ENCODE measurements around the gene HIPK3.
"Not testable (repeated sequence)": the region's sequence is repeated elsewhere in the genome, so short reads cannot be mapped to it uniquely, and the experiment has no call there.

The HIPK3 gene

DNA sequence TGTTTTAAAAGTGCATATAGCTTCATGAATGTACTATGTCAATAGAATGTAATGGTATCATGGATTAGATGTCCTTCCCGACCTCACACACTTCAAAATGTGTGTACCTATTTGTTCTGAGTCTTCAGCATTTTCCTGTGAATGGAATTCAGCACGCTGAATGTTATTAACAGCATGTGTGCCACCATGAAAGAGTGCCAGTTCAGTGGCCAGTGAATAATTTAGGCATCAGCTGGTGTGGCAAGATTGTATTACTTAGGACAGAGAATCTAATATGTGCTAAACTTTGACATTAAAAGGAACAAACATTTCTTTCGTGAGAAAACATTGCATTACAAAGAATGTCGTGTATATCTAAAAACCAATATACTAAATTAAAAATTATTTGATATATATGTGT, 46.4 kb downstream of the HIPK3 start:
- Histone ChIP-seq H2BK12ac (ENCODE audit: low read length) (no peak overlapping the region), H2BK5ac (ENCODE audit: low read depth, low read length, poor library complexity) (no peak overlapping the region), H3K4ac (ENCODE audit: low read depth, low read length) (no peak overlapping the region), H3K9ac (ENCODE audit: low read length) (no peak overlapping the region), H3K36me3 (ENCODE audit: control insufficient read depth in 1 of 2, insufficient read depth in 2 of 2, low read length in 2 of 2) (no peaks in the 10 kb centered on the region), H2AK5ac (ENCODE audit: low read length) (no peak overlapping the region), H3K14ac (ENCODE audit: low read length) (no peak overlapping the region), H3K4me2 (ENCODE audit: low read length) (no peak overlapping the region), H3K9me3 (ENCODE audit: insufficient read depth, low read depth, low read length) (no peaks in the 10 kb centered on the region), H3K4me1 (ENCODE audit: control insufficient read depth in 1 of 2, insufficient read depth in 2 of 2, low read length in 2 of 2) (no peaks in the 10 kb centered on the region), H4K91ac (ENCODE audit: low read depth, low read length) (no peak overlapping the region), H2AFZ (ENCODE audit: insufficient read depth, low read length, poor library complexity) (no peak overlapping the region), H3K18ac (ENCODE audit: low read length) (no peak overlapping the region), H3K27ac (ENCODE audit: low read depth, low read length) (no peak overlapping the region), H3K23ac (ENCODE audit: low read length) (no peak overlapping the region), H3K79me2 (ENCODE audit: control insufficient read depth, insufficient read depth, low read length, poor library complexity) (peaks cover 4% of the 10 kb centered on the region), H3K79me1 (ENCODE audit: low read length) (no peaks in the 10 kb centered on the region), H4K12ac (ENCODE audit: low read depth, low read length) (no peak overlapping the region), H3K27me3 (ENCODE audit: insufficient read depth, low read length) (no peaks in the 10 kb centered on the region), H4K8ac (ENCODE audit: low read depth, low read length) (no peak overlapping the region), H3K4me3 (ENCODE audit: low read depth, low read length) (no peak overlapping the region), H2BK120ac (ENCODE audit: insufficient read depth, low read length, poor library complexity) (no peak overlapping the region)
- no CpG with 5 or more reads among the region's 4 CpGs for WGBS (ENCODE audit: extremely low coverage, insufficient coverage, insufficient read length)
- no peak for DNase-seq

DNA sequence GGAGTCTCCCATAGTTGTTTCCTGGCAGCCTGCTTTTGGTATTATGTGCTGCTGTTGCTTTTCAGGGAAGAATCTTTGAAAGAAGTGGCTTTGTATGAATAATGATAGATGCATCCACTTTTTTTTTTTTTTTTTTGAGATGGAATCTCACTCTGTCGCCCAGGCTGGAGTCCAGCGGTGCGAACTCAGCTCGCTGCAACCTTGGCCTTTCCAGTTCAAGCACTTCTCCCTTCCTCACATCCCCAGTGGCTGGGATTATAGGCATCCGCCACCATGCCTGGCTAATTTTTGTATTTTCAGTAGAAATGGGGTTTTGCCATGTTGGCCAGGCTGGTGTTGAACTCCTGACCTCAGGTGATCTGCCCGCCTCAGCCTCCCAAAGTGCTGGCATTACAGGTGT, 49.6 kb downstream of the HIPK3 start:
- H2BK12ac ChIP-seq (ENCODE audit: low read length); H3K14ac ChIP-seq (ENCODE audit: low read length); H3K4ac ChIP-seq (ENCODE audit: low read depth, low read length); H2BK120ac ChIP-seq (ENCODE audit: insufficient read depth, low read length, poor library complexity); H2AFZ ChIP-seq (ENCODE audit: insufficient read depth, low read length, poor library complexity); H3K79me1 ChIP-seq (ENCODE audit: low read length); H3K9ac ChIP-seq (ENCODE audit: low read length); H3K9me3 ChIP-seq (ENCODE audit: insufficient read depth, low read depth, low read length); H3K4me2 ChIP-seq (ENCODE audit: low read length); H4K91ac ChIP-seq (ENCODE audit: low read depth, low read length); H3K4me3 ChIP-seq (ENCODE audit: low read depth, low read length); H4K8ac ChIP-seq (ENCODE audit: low read depth, low read length); H2BK5ac ChIP-seq (ENCODE audit: low read depth, low read length, poor library complexity); H3K27ac ChIP-seq (ENCODE audit: low read depth, low read length); H3K4me1 ChIP-seq (ENCODE audit: control insufficient read depth in 1 of 2, insufficient read depth in 2 of 2, low read length in 2 of 2); H3K23ac ChIP-seq (ENCODE audit: low read length); H3K36me3 ChIP-seq (ENCODE audit: control insufficient read depth in 1 of 2, insufficient read depth in 2 of 2, low read length in 2 of 2); H3K18ac ChIP-seq (ENCODE audit: low read length); H4K12ac ChIP-seq (ENCODE audit: low read depth, low read length); H3K27me3 ChIP-seq (ENCODE audit: insufficient read depth, low read length); H2AK5ac ChIP-seq (ENCODE audit: low read length); H3K79me2 ChIP-seq (ENCODE audit: control insufficient read depth, insufficient read depth, low read length, poor library complexity): not testable (repeated sequence)
- no CpG with 5 or more reads among the region's 6 CpGs for WGBS (ENCODE audit: extremely low coverage, insufficient coverage, insufficient read length)
- DNase-seq = peak; percentile 20 to 44

DNA sequence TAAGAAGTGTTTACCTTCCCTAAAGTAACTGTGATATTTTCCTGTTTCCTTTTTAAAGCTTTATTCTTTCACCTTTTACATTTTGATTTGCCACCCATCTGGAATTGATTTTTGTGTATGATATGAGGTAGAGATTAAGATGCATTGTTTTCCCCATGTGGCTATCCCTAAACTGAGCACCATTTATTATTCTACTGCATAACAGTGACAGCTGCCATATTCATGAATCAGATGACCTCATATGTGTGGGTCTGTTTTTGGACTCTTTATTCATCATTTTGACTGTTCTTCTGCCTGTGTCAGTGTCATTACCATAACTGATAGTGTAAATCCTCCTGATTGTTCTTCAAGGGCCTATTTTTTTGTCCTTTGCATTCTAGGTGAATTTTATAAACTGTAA, 50.8 kb downstream of the HIPK3 start:
- Histone ChIP-seq H2BK5ac (ENCODE audit: low read depth, low read length, poor library complexity) (no peak overlapping the region), H3K36me3 (ENCODE audit: control insufficient read depth in 1 of 2, insufficient read depth in 2 of 2, low read length in 2 of 2) (peaks cover 0 to 2% of the 10 kb centered on the region in 2 experiments)

DNA sequence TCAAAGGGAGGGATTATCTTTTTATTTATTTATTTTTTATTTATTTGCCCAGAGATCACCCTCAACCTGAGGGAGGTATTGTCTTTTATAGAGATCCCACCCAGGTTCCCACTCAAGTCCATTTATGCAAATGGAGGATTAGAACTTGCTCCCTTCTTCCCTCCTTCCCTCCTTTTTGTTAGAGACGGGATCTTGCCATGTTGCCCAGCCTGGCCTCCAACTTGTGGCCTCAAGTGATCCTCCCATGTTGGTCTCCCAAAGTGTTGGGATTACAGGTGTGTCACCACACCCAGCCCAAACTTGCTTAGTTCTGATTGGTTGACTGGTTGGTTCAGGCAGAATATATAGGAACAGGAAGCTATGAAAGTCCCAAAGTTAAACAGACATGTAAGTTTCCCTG, 51.9 kb downstream of the HIPK3 start:
- Histone ChIP-seq H2AK5ac (ENCODE audit: low read length) (no peak overlapping the region), H3K79me1 (ENCODE audit: low read length) (peaks cover 2% of the 10 kb centered on the region)
- DNase-seq = no peak

More for the DNA sequence above, 50.8 kb downstream of the HIPK3 start:
- no peak overlapping the region for H3K14ac ChIP-seq (ENCODE audit: low read length)
- no peaks in the 10 kb centered on the region for H3K27me3 ChIP-seq (ENCODE audit: insufficient read depth, low read length)
- no peak overlapping the region for H4K12ac ChIP-seq (ENCODE audit: low read depth, low read length)
- H3K27ac ChIP-seq (ENCODE audit: low read depth, low read length) = no peak overlapping the region
- no peak for DNase-seq
- peaks cover 3 to 7% of the 10 kb centered on the region in 2 experiments for H3K4me1 ChIP-seq (ENCODE audit: control insufficient read depth in 1 of 2, insufficient read depth in 2 of 2, low read length in 2 of 2)
- no peak overlapping the region for H3K4me2 ChIP-seq (ENCODE audit: low read length)
- peaks cover 2% of the 10 kb centered on the region for H3K79me1 ChIP-seq (ENCODE audit: low read length)
- H3K18ac ChIP-seq (ENCODE audit: low read length) = no peak overlapping the region
- H3K9me3 ChIP-seq (ENCODE audit: insufficient read depth, low read depth, low read length) = no peaks in the 10 kb centered on the region
- no peak overlapping the region for H4K91ac ChIP-seq (ENCODE audit: low read depth, low read length)
- no peak overlapping the region for H3K23ac ChIP-seq (ENCODE audit: low read length)
- H3K9ac ChIP-seq (ENCODE audit: low read length) = no peak overlapping the region
- H2AFZ ChIP-seq (ENCODE audit: insufficient read depth, low read length, poor library complexity) = no peak overlapping the region
- peaks cover 4% of the 10 kb centered on the region for H3K79me2 ChIP-seq (ENCODE audit: control insufficient read depth, insufficient read depth, low read length, poor library complexity)
- H3K4ac ChIP-seq (ENCODE audit: low read depth, low read length) = no peak overlapping the region
- H2AK5ac ChIP-seq (ENCODE audit: low read length) = no peak overlapping the region
- no peak overlapping the region for H2BK12ac ChIP-seq (ENCODE audit: low read length)
- no peak overlapping the region for H4K8ac ChIP-seq (ENCODE audit: low read depth, low read length)
- H2BK120ac ChIP-seq (ENCODE audit: insufficient read depth, low read length, poor library complexity) = no peak overlapping the region
- no peak overlapping the region for H3K4me3 ChIP-seq (ENCODE audit: low read depth, low read length)

More for the DNA sequence above, 51.9 kb downstream of the HIPK3 start:
- Histone ChIP-seq H4K12ac (ENCODE audit: low read depth, low read length) (no peak overlapping the region), H3K4me1 (ENCODE audit: control insufficient read depth in 1 of 2, insufficient read depth in 2 of 2, low read length in 2 of 2) (peaks cover 3 to 7% of the 10 kb centered on the region in 2 experiments), H3K27me3 (ENCODE audit: insufficient read depth, low read length) (no peaks in the 10 kb centered on the region), H3K9ac (ENCODE audit: low read length) (no peak overlapping the region), H2BK120ac (ENCODE audit: insufficient read depth, low read length, poor library complexity) (no peak overlapping the region), H3K4me2 (ENCODE audit: low read length) (no peak overlapping the region), H2BK5ac (ENCODE audit: low read depth, low read length, poor library complexity) (no peak overlapping the region), H3K23ac (ENCODE audit: low read length) (no peak overlapping the region), H3K9me3 (ENCODE audit: insufficient read depth, low read depth, low read length) (no peaks in the 10 kb centered on the region), H3K18ac (ENCODE audit: low read length) (no peak overlapping the region), H2AFZ (ENCODE audit: insufficient read depth, low read length, poor library complexity) (no peak overlapping the region), H4K8ac (ENCODE audit: low read depth, low read length) (no peak overlapping the region), H3K14ac (ENCODE audit: low read length) (no peak overlapping the region), H3K36me3 (ENCODE audit: control insufficient read depth in 1 of 2, insufficient read depth in 2 of 2, low read length in 2 of 2) (peaks cover 0 to 2% of the 10 kb centered on the region in 2 experiments), H3K27ac (ENCODE audit: low read depth, low read length) (no peak overlapping the region), H4K91ac (ENCODE audit: low read depth, low read length) (no peak overlapping the region), H2BK12ac (ENCODE audit: low read length) (no peak overlapping the region), H3K4ac (ENCODE audit: low read depth, low read length) (peak overlapping the region; percentile 67), H3K4me3 (ENCODE audit: low read depth, low read length) (no peak overlapping the region), H3K79me2 (ENCODE audit: control insufficient read depth, insufficient read depth, low read length, poor library complexity) (peaks cover 4% of the 10 kb centered on the region)
- WGBS (ENCODE audit: extremely low coverage, insufficient coverage, insufficient read length) = no CpG with 5 or more reads among the region's 1 CpG
